Ovary (tissue), 9 donors: ENCODE data around the gene CFAP92. TPM values are rescaled to one million over a fixed set of nuclear protein-coding genes. Genes with fewer than 3 reads are reported as not detected.

Experiments used
- DNase-seq, 5 donors: peaks; one replicate each; pipeline ENCODE4 v3.0.0-alpha.2; 2019 to 2020
- H3K27ac ChIP-seq, 2 donors: fragments of 200-600 bp; one replicate each; pipeline versions ENCODE4 v1.5.1 to v1.8.0; 2019 to 2022
- H3K27me3 ChIP-seq: fragments of 200-600 bp; one replicate; pipeline ENCODE4 v1.8.0; 2022
- H3K36me3 ChIP-seq: fragments of 200-600 bp; sonication (generic); one replicate; pipeline ENCODE4 v1.5.1; 2019
- H3K4me1 ChIP-seq: one replicate; pipeline ENCODE4 v1.8.1; 2013; ENCODE audit warnings: mild to moderate bottlenecking, moderate library complexity; ENCODE audit not compliant: insufficient read depth
- H3K4me3 ChIP-seq: fragments of 200-600 bp; sonication (generic); one replicate; pipeline ENCODE4 v1.5.1; 2017
- H3K9me3 ChIP-seq, 2 donors: fragments of 200-600 bp in 1 of 2; sonication (generic) in 1 of 2; one replicate each; pipeline versions ENCODE4 v1.5.1 to v1.8.1; 2013 to 2019; ENCODE audit warnings: mild to moderate bottlenecking in 1 of 2, moderate library complexity in 1 of 2
- EP300 ChIP-seq: sonication (generic); formaldehyde crosslinking; IDR thresholded peaks from one replicate; pipeline ENCODE4 v1.6.1; 2017; ENCODE audit warnings: antibody characterized with exemption
- POLR2A ChIP-seq: fragments of 450-650 bp; IDR thresholded peaks from one replicate; pipeline ENCODE4 v1.6.1; 2017; ENCODE audit warnings: antibody characterized with exemption, mild to moderate bottlenecking, moderate library complexity
- WGBS, 3 donors: extraction: QIAGEN DNeasy Blood & Tissue Kit in 1 of 3; methylation state at CpG; one replicate each; pipeline versions ENCODE4 v1.1.5 to v1.1.7; 2013 to 2017; 5-methylcytosine and 5-hydroxymethylcytosine counted together
- intact Hi-C, 4 donors: fragments of 100-400 bp; cut with DNase I; formaldehyde crosslinking; loops; one replicate each; pipeline versions ENCODE4 v1.11.0 to v1.15.1; 2022 to 2023
- polyA plus RNA-seq, 2 donors: library from polyadenylated mRNA; stranded (reverse); fragments of 200-250 nt in 1 of 2; fragments of 350-450 nt in 1 of 2; fragmentation: Illumina TruSeq in 1 of 2; extraction: RNeasy Lipid Tissue Mini Kit (QIAGEN cat#74804) in 1 of 2; gene quantifications; one replicate each; pipeline ENCODE4 v1.2.3, GENCODE V29; 2013 to 2014
- total RNA-seq, 7 donors: library from RNA; depleted of rRNA in 2 of 7; stranded (reverse); fragments of >200 nt in 2 of 7; fragmentation: NEBNext Ultra II Directional in 3 of 7; extraction: Animal tissue kit (Norgen Biotek cat#: 25700) in 3 of 7; gene quantifications; one replicate each; pipeline versions ENCODE4 v1.1.0 to v1.2.4, GENCODE V29; 2016 to 2023
- TF ChIP-seq, protein P1 (sequence below), 3 donors: fragments of 450-650 bp in 2 of 3; fragments of 200-600 bp in 1 of 3; IDR thresholded peaks; one replicate each; pipeline versions ENCODE4 v1.5.1 to v1.8.0; 2016 to 2022; ENCODE audit warnings: antibody characterized with exemption in 3 of 3, mild to moderate bottlenecking in 1 of 3
- donor health status: DM: no; HTN: no; CAD: no; lungs with moderate emphysema.
- donor health status: DM: no; HTN: no; CAD: no.
- donor health status: Bipolar disorder and iron deficiency.
- donor health status: DM: yes; HTN: yes; CAD: no.
- donor health status: DM: no; HTN: no; CAD: no.
- donor health status: DM: yes; HTN: yes; CAD: no.

The CFAP92 gene
- total and polyA plus RNA-seq, 9 donors, result 0.89 to 3.8 (median 1.5) TPM

- DNase-seq, result no peak
- H3K36me3 ChIP-seq, result no peaks in the 10 kb centered on the region
- H3K9me3 ChIP-seq, result no peaks in the 10 kb centered on the region
- peaks cover 36% of the 10 kb centered on the region for H3K4me1 ChIP-seq
- 71 to 79% (median 78%) methylated on average over 3 of the region's 3 CpGs for WGBS, 3 donors
- H3K4me3 ChIP-seq, result no peak overlapping the region
- no peaks in the 10 kb centered on the region for H3K27me3 ChIP-seq
- TF ChIP-seq POLR2A, result no peak
- TF ChIP-seq, protein P1, sequence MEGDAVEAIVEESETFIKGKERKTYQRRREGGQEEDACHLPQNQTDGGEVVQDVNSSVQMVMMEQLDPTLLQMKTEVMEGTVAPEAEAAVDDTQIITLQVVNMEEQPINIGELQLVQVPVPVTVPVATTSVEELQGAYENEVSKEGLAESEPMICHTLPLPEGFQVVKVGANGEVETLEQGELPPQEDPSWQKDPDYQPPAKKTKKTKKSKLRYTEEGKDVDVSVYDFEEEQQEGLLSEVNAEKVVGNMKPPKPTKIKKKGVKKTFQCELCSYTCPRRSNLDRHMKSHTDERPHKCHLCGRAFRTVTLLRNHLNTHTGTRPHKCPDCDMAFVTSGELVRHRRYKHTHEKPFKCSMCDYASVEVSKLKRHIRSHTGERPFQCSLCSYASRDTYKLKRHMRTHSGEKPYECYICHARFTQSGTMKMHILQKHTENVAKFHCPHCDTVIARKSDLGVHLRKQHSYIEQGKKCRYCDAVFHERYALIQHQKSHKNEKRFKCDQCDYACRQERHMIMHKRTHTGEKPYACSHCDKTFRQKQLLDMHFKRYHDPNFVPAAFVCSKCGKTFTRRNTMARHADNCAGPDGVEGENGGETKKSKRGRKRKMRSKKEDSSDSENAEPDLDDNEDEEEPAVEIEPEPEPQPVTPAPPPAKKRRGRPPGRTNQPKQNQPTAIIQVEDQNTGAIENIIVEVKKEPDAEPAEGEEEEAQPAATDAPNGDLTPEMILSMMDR (IDR thresholded peaks at IDR 0.05), result no peak
- no peak for TF ChIP-seq EP300
- intact Hi-C loops, result no loop called here
- no peak overlapping the region for H3K27ac ChIP-seq
Measured at GRCh38 chr3:129006864-129007263, 13.0 kb upstream of the CFAP92 start.

DNA sequence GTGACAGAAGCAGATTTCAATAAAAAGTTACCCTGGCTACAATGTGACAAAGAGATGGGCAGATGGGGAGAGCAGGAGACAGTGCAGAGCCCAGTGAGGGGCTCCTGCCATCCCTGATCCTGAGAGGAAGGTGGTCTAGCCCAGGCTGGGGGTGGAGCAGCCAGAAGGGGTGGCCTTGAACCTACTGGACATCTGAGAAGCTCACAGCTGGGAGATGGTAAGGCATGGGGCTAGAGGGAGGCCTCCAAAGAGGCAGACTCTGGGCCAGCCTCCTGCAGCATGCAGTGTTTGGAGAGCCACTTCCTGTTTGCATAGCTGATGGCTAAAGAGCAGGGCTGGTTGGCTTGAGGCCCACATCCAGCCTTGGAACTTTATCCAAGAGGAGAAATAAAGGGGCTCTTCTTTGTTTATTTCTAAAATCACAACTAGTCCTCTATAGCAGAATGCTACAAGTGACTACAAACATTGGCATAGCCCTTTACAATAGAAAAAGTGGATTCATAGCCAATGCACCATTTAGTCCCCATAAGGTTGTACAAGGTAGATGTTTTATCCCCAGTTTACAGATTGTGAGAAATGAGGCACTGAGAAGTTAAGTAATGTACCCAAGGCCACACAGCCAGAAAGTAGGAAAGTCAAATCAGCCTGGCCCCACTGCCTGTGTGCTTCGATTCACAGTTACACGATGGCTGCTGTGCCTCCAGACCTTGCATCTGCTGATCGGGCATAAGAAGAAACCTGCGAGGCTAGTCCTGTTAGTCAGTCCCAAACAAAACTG, 11.8 kb upstream of the CFAP92 start:
- Histone ChIP-seq H3K4me3 (no peak overlapping the region), H3K4me1 (peaks cover 40% of the 10 kb centered on the region), H3K27ac (peak overlapping the region in 1 of 2 donors; percentile 50), H3K9me3 (no peaks in the 10 kb centered on the region), H3K36me3 (no peaks in the 10 kb centered on the region), H3K27me3 (no peaks in the 10 kb centered on the region)
- TF ChIP-seq EP300 (no peak), POLR2A (no peak)
- TF ChIP-seq, protein P1 (IDR thresholded peaks at IDR 0.05), result no peak
- intact Hi-C loops, result no loop called here
- 34 to 62% (median 53%) methylated on average over 4 of the region's 4 CpGs for WGBS, 3 donors
- DNase-seq, result peak; percentile 80 to 90 (median 87)

DNA sequence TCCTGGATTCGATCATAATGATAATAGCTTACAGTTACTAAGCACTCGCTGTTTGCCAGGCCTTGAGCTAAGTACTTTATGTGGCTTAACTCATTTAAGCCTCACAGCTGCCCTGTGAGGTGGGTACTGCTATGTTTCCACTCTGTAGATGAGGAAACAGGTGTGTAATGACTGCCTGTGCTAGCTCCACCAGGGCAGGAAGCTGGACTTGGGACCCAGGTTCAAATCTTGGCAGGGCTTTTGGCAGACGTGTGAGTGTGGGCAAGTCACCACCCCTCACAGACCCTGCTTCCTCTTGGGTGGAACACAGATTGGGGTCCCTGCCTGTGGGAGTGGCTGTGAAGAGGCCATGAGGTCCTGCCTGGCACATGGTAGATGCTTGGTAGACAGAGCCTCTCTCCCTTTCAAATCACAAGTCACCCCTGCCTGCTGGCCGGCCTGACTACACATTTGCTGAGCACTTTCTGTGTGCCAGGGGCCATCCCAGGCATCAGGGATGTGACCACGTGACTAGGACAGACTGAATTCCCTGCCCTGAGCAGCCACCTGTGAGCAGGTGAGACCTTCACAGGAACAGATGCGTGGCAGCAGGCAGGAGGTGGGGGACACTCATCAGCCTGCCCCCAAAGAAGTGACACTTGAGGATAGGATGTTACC, 10.9 kb upstream of the CFAP92 start:
- 39 to 79% (median 70%) methylated on average over 6 of the region's 6 CpGs for WGBS, 3 donors
- Histone ChIP-seq H3K9me3 (no peaks in the 10 kb centered on the region), H3K27ac (peak overlapping the region in 1 of 2 donors; percentile 50), H3K4me3 (no peak overlapping the region), H3K36me3 (no peaks in the 10 kb centered on the region), H3K27me3 (no peaks in the 10 kb centered on the region), H3K4me1 (peaks cover 33% of the 10 kb centered on the region)
- DNase-seq, result no peak
- intact Hi-C loops, result no loop called here
- no peak for TF ChIP-seq POLR2A
- no peak for TF ChIP-seq EP300
- TF ChIP-seq, protein P1 (IDR thresholded peaks at IDR 0.05), result no peak

DNA sequence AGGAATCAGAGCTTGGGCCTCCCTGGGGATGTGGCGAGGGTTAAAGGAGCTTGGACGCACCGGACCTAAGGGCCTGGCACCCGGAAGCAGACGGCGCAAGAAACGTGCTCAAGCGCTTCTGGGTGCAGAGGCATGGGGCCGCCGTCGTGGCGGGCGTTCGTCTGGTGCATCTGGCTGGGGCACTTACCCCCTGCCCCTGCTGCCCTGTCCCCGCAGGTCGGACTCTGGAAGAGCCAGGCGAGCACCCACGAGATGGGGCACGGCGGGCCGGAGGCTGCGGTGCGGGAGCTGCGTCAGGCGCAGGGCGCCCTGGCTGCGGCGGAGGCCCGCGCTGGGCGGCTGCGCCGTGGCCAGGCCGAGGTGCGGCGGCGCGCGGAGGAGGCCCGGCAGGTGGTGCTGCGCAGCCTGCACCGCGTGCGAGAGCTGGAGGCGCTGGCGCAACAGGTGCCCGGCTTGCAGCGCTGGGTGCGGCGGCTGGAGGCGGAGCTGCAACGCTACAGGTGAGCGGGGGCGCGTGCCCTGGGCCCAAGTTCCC, 9.8 kb upstream of the CFAP92 start:
- Histone ChIP-seq H3K27ac (no peak overlapping the region), H3K4me1 (peaks cover 28% of the 10 kb centered on the region), H3K36me3 (no peaks in the 10 kb centered on the region), H3K9me3 (no peaks in the 10 kb centered on the region), H3K27me3 (no peaks in the 10 kb centered on the region), H3K4me3 (no peak overlapping the region)
- peak in 3 of 5 donors; percentile 38 to 62 (median 58) for DNase-seq
- TF ChIP-seq EP300 (no peak), POLR2A (no peak)
- TF ChIP-seq, protein P1 (IDR thresholded peaks at IDR 0.05), result peak in 1 of 3 donors; percentile 30
- intact Hi-C loops, result no loop called here
- WGBS, 3 donors, result 7 to 21% (median 9%) methylated on average over 33 to 55 of the region's 55 CpGs
